ENCODE data around the gene GSC2.

The GSC2 gene

GRCh38 chr22:19178657-19179496 lies 28.8 kb upstream of the GSC2 start, which contains the start of gene SLC25A1:
Gene SLC25A1, minus strand, starts transcription at chr22:19178736. Its CDS starts 63 bp downstream, at chr22:19178673.
- DNase-seq (ENCODE audit: extremely low spot score, insufficient read length, low read depth) (peak; percentile 88), FAIRE-seq (peak; percentile 85)

- DNase-seq (ENCODE audit: extremely low spot score, insufficient read length, low read depth) (peak; percentile 20), FAIRE-seq (peak; percentile 35)
These were observed 28.1 kb upstream of the GSC2 start for GRCh38 chr22:19178065-19178656.

- DNase-seq (ENCODE audit: extremely low spot score, insufficient read length, low read depth): no peak
- FAIRE-seq: no peak
These were observed 27.3 kb upstream of the GSC2 start for GRCh38 chr22:19177164-19178064.

- DNase-seq (ENCODE audit: extremely low spot score, insufficient read length, low read depth): no peak
- no peak for FAIRE-seq
These were observed 26.6 kb upstream of the GSC2 start for GRCh38 chr22:19176732-19177131.

GRCh38 chr22:19176175-19176643 lies 26.1 kb upstream of the GSC2 start:
- FAIRE-seq (no peak), DNase-seq (ENCODE audit: extremely low spot score, insufficient read length, low read depth) (no peak)

GRCh38 chr22:19175602-19176174 lies 25.6 kb upstream of the GSC2 start:
- FAIRE-seq (no peak), DNase-seq (ENCODE audit: extremely low spot score, insufficient read length, low read depth) (no peak)

GRCh38 chr22:19175026-19175601 lies 25.0 kb upstream of the GSC2 start:
- DNase-seq (ENCODE audit: extremely low spot score, insufficient read length, low read depth) (no peak), FAIRE-seq (no peak)

GRCh38 chr22:19174106-19175025 lies 24.3 kb upstream of the GSC2 start:
- FAIRE-seq (no peak), DNase-seq (ENCODE audit: extremely low spot score, insufficient read length, low read depth) (no peak)

GRCh38 chr22:19173047-19174035 lies 23.2 kb upstream of the GSC2 start:
- FAIRE-seq (no peak), DNase-seq (ENCODE audit: extremely low spot score, insufficient read length, low read depth) (no peak)

GRCh38 chr22:19172213-19173046 lies 22.3 kb upstream of the GSC2 start:
- DNase-seq (ENCODE audit: extremely low spot score, insufficient read length, low read depth): no peak
- FAIRE-seq: no peak

- FAIRE-seq: no peak
- DNase-seq (ENCODE audit: extremely low spot score, insufficient read length, low read depth): no peak
These were observed 19.8 kb upstream of the GSC2 start for GRCh38 chr22:19169947-19170318.

GRCh38 chr22:19169002-19169946 lies 19.2 kb upstream of the GSC2 start:
- no peak for DNase-seq (ENCODE audit: extremely low spot score, insufficient read length, low read depth)
- FAIRE-seq: no peak

- no peak for FAIRE-seq
- no peak for DNase-seq (ENCODE audit: extremely low spot score, insufficient read length, low read depth)
These were observed 18.2 kb upstream of the GSC2 start for GRCh38 chr22:19168088-19168890.

GRCh38 chr22:19167106-19167869 lies 17.2 kb upstream of the GSC2 start:
- no peak for FAIRE-seq

More at GRCh38 chr22:19167106-19167869, 17.2 kb upstream of the GSC2 start:
- no peak for DNase-seq (ENCODE audit: extremely low spot score, insufficient read length, low read depth)

All from GM18507 (cell line).